GM19239 (cell line): ENCODE results near the gene PPP3CA.

Experiments used
- DNase-seq: peaks from one replicate; pipeline ENCODE4 v3.0.0; 2011; ENCODE audit warnings: low spot score; ENCODE audit not compliant: insufficient read length
- FAIRE-seq: peaks from 2 replicates; lab custom pipeline; 2011; peaks lifted over from hg19 to GRCh38; lab: Jason Lieb, UNC

The PPP3CA gene

GRCh38 chr4:101224358-101225218, 122.7 kb downstream of the PPP3CA start:
- no peak for FAIRE-seq

GRCh38 chr4:101222156-101222845, 125.0 kb downstream of the PPP3CA start:
- no peak for FAIRE-seq
- no peak for DNase-seq

More at GRCh38 chr4:101224358-101225218, 122.7 kb downstream of the PPP3CA start:
- no peak for DNase-seq

- no peak for DNase-seq
- no peak for FAIRE-seq
Observed at GRCh38 chr4:101221294-101221693, 126.0 kb downstream of the PPP3CA start.

GRCh38 chr4:101218894-101219293, 128.4 kb downstream of the PPP3CA start:
- FAIRE-seq: no peak

GRCh38 chr4:101218346-101218745, 129.0 kb downstream of the PPP3CA start:
- no peak for FAIRE-seq
- no peak for DNase-seq

More at GRCh38 chr4:101218894-101219293, 128.4 kb downstream of the PPP3CA start:
- no peak for DNase-seq

- DNase-seq (no peak), FAIRE-seq (no peak)
Observed at GRCh38 chr4:101217353-101218031, 129.8 kb downstream of the PPP3CA start.

- FAIRE-seq (no peak), DNase-seq (no peak)
Observed at GRCh38 chr4:101211146-101211553, 136.2 kb downstream of the PPP3CA start.

- FAIRE-seq (no peak), DNase-seq (no peak)
Observed at GRCh38 chr4:101210331-101210730, 137.0 kb downstream of the PPP3CA start.

- no peak for FAIRE-seq
- no peak for DNase-seq
Observed at GRCh38 chr4:101208171-101208570, 139.2 kb downstream of the PPP3CA start.

- DNase-seq: peak; percentile 4
- FAIRE-seq: peak; percentile 93
Observed at GRCh38 chr4:101205916-101206315, 141.4 kb downstream of the PPP3CA start.

- peak; percentile 86 for FAIRE-seq
- no peak for DNase-seq
Observed at GRCh38 chr4:101201421-101201820, 145.9 kb downstream of the PPP3CA start.

GRCh38 chr4:101200561-101200960, 146.8 kb downstream of the PPP3CA start:
- FAIRE-seq: no peak
- no peak for DNase-seq

- DNase-seq (no peak), FAIRE-seq (peak; percentile 49)
Observed at GRCh38 chr4:101199507-101200285, 147.6 kb downstream of the PPP3CA start.

GRCh38 chr4:101198682-101199339, 148.5 kb downstream of the PPP3CA start:
- DNase-seq (no peak), FAIRE-seq (no peak)

GRCh38 chr4:101197350-101197749, 150.0 kb downstream of the PPP3CA start:
- DNase-seq: no peak

GRCh38 chr4:101192244-101192643, 155.1 kb downstream of the PPP3CA start:
- DNase-seq: peak; percentile 3
- FAIRE-seq: peak; percentile 72

More at GRCh38 chr4:101197350-101197749, 150.0 kb downstream of the PPP3CA start:
- FAIRE-seq: no peak

GRCh38 chr4:101191302-101192098, 155.8 kb downstream of the PPP3CA start:
- no peak for DNase-seq
- FAIRE-seq: no peak

GRCh38 chr4:101190751-101191150, 156.6 kb downstream of the PPP3CA start:
- peak; percentile 26 for FAIRE-seq
- no peak for DNase-seq

GRCh38 chr4:101188906-101189305, 158.4 kb downstream of the PPP3CA start:
- FAIRE-seq: no peak
- DNase-seq: no peak
